Posterior cingulate gyrus (tissue), 11 donors: ENCODE data around the gene HCAR2.
"Not testable (repeated sequence)": the region's sequence is repeated elsewhere in the genome, so short reads cannot be mapped to it uniquely, and the experiment has no call there.

ENCODE experiments used
- DNase-seq, 10 donors: peaks; one replicate each; pipeline versions ENCODE4 v3.0.0 to v3.0.0-alpha.2; 2020 to 2021; ENCODE audit warnings: mixed read lengths in 3 of 10
- intact Hi-C: fragments of 100-400 bp; cut with DNase I; formaldehyde crosslinking; loops from one replicate; pipeline ENCODE4 v1.15.1; 2023

HCAR2 gene

GRCh38 chr12:122669397-122670070, 33.6 kb downstream of the HCAR2 start:
- DNase-seq, result no peak
- intact Hi-C loops, result no loop called here

GRCh38 chr12:122668268-122668667, 34.9 kb downstream of the HCAR2 start:
- no peak for DNase-seq
- intact Hi-C loops, result no loop called here

- DNase-seq, result no peak
- intact Hi-C loops, result no loop called here
Observed at GRCh38 chr12:122665759-122666158, 37.4 kb downstream of the HCAR2 start.

- intact Hi-C loops, result no loop called here
- DNase-seq, result no peak
Observed at GRCh38 chr12:122665349-122665748, 37.8 kb downstream of the HCAR2 start.

- no peak for DNase-seq
- intact Hi-C loops, result no loop called here
Observed at GRCh38 chr12:122661938-122662337, 41.2 kb downstream of the HCAR2 start.

GRCh38 chr12:122661246-122661645, 41.9 kb downstream of the HCAR2 start:
- intact Hi-C loops, result no loop called here
- no peak for DNase-seq

GRCh38 chr12:122659579-122659978, 43.6 kb downstream of the HCAR2 start:
- intact Hi-C loops, result no loop called here
- DNase-seq, result no peak

- intact Hi-C loops, result no loop called here
- DNase-seq, result no peak
Observed at GRCh38 chr12:122656298-122656697, 46.9 kb downstream of the HCAR2 start.

- DNase-seq, intact Hi-C loops: not testable (repeated sequence)
Observed at GRCh38 chr12:122653291-122653690, 49.9 kb downstream of the HCAR2 start.

GRCh38 chr12:122651520-122652224, 51.5 kb downstream of the HCAR2 start:
- DNase-seq, result no peak
- intact Hi-C loops, result no loop called here
